ENCODE measurements around the gene YIF1B. TPM values are rescaled to one million over a fixed set of nuclear protein-coding genes. Genes with fewer than 3 reads are reported as not detected.

Gene YIF1B
- total RNA-seq, 4 donors from 2014 or later = 24.0 to 42.8 (median 27.3) TPM

- peaks cover 0 to 23% (median 2%) of the 10 kb centered on the region in 3 donors for H3K4me1 ChIP-seq
Measured at GRCh38 chr19:38309615-38310278, 6.0 kb downstream of the YIF1B start.

GRCh38 chr19:38308926-38309614 is 6.7 kb downstream of the YIF1B start:
- no peak for DNase-seq
- H3K27me3 ChIP-seq = no peaks in the 10 kb centered on the region
- H3K9me3 ChIP-seq = no peaks in the 10 kb centered on the region
- peaks cover 0 to 24% (median 0%) of the 10 kb centered on the region in 3 donors for H3K4me1 ChIP-seq
- intact Hi-C loops (cut with DNase I) = no loop called here
- H3K4me3 ChIP-seq = no peak overlapping the region
- WGBS, 2 donors = 90 to 92% methylated on average over 6 to 13 of the region's 24 CpGs
- peaks cover 10 to 43% (median 10%) of the 10 kb centered on the region in 3 donors for H3K36me3 ChIP-seq
- no peak overlapping the region for H3K27ac ChIP-seq
- TF ChIP-seq POLR2A (IDR thresholded peaks at IDR 0.05) = no peak
- TF ChIP-seq, protein P1, sequence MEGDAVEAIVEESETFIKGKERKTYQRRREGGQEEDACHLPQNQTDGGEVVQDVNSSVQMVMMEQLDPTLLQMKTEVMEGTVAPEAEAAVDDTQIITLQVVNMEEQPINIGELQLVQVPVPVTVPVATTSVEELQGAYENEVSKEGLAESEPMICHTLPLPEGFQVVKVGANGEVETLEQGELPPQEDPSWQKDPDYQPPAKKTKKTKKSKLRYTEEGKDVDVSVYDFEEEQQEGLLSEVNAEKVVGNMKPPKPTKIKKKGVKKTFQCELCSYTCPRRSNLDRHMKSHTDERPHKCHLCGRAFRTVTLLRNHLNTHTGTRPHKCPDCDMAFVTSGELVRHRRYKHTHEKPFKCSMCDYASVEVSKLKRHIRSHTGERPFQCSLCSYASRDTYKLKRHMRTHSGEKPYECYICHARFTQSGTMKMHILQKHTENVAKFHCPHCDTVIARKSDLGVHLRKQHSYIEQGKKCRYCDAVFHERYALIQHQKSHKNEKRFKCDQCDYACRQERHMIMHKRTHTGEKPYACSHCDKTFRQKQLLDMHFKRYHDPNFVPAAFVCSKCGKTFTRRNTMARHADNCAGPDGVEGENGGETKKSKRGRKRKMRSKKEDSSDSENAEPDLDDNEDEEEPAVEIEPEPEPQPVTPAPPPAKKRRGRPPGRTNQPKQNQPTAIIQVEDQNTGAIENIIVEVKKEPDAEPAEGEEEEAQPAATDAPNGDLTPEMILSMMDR (IDR thresholded peaks at IDR 0.05) = no peak

More at GRCh38 chr19:38309615-38310278, 6.0 kb downstream of the YIF1B start:
- DNase-seq = no peak
- H3K27me3 ChIP-seq = no peaks in the 10 kb centered on the region
- intact Hi-C loops (cut with DNase I) = no loop called here
- H3K9me3 ChIP-seq = no peaks in the 10 kb centered on the region
- no peak overlapping the region for H3K27ac ChIP-seq
- H3K4me3 ChIP-seq = no peak overlapping the region
- 89 to 93% methylated on average over 3 of the region's 3 CpGs for WGBS, 2 donors
- no peak for TF ChIP-seq POLR2A (IDR thresholded peaks at IDR 0.05)
- TF ChIP-seq, protein P1 (IDR thresholded peaks at IDR 0.05) = no peak
- peaks cover 10 to 43% (median 10%) of the 10 kb centered on the region in 3 donors for H3K36me3 ChIP-seq

DNA sequence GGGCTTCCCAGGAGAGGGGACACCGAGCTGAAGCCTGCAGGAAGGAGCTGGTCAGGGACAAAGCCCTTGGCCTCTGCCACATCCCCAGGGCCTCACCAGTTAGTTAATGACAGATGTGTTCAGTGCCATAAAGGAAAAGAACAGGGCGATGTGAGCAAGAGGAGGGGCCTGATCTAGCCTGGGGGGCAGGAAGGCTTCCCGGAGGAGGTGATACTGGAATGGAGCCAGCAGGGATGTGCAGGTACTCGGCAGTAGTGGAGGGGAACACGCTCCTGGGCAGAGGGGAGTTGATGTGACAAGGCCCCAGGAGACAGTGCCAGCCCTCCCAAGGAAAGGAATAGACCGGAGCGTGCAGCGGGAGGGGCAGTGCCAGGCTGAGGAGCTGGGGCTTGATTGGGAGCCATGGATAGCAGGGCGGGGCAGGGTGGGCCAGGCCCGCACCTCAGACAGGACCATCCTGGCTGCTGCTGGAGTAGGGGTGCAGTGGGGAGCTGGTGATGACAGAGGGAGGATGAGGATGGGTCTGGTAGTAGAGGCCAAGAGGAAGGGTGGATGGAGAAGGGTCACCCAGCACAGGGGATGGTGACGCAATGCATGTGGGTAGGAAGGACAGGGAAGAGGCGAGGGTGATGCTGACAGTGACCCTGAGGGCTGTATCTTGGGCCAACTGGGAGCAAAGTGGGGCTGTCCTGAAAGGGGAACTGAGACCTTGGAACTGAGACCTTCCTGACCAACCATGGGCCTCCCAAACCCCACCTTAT is 7.6 kb downstream of the YIF1B start:
- Histone ChIP-seq H3K36me3 (peaks cover 10 to 43% (median 10%) of the 10 kb centered on the region in 3 donors), H3K4me3 (no peak overlapping the region), H3K27ac (no peak overlapping the region), H3K27me3 (no peaks in the 10 kb centered on the region), H3K4me1 (peaks cover 0 to 26% (median 5%) of the 10 kb centered on the region in 3 donors), H3K9me3 (no peaks in the 10 kb centered on the region)
- DNase-seq = no peak
- WGBS, 2 donors = 76 to 77% methylated on average over 12 of the region's 12 CpGs
- intact Hi-C loops (cut with DNase I) = no loop called here
- TF ChIP-seq, protein P1 (IDR thresholded peaks at IDR 0.05) = no peak
- TF ChIP-seq POLR2A (IDR thresholded peaks at IDR 0.05) = no peak

DNA sequence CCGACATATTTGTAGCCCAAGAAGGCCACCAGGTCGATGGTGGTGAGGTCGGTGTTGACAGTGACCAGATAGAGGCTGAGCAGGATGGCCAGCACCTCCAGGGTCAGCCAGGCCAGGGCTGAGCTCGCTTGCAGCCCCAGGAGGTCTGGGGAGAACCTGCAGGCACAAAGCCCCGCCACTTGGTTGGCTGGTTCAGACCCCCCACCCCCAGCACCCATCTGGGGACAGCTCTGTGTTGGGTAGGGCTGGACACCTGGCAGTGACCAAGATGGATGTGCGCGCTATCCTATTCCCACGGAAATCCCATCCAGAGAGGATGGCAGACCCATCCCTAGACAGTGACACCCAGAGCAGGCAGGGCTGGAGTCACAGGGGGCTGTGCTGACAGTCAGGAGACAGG is 8.2 kb downstream of the YIF1B start:
- Histone ChIP-seq H3K27ac (no peak overlapping the region), H3K9me3 (no peaks in the 10 kb centered on the region), H3K27me3 (no peaks in the 10 kb centered on the region), H3K4me1 (peaks cover 0 to 29% (median 5%) of the 10 kb centered on the region in 3 donors), H3K36me3 (peaks cover 10 to 43% (median 10%) of the 10 kb centered on the region in 3 donors), H3K4me3 (no peak overlapping the region)
- no peak for TF ChIP-seq POLR2A (IDR thresholded peaks at IDR 0.05)
- TF ChIP-seq, protein P1 (IDR thresholded peaks at IDR 0.05) = no peak
- WGBS, 2 donors = 82 to 100% methylated on average over 1 to 4 of the region's 8 CpGs
- no peak for DNase-seq
- intact Hi-C loops (cut with DNase I) = no loop called here

Data from esophagus squamous epithelium (tissue), 5 donors.